Measurements from ENCODE around the gene PRR36. TPM values are rescaled to one million over a fixed set of nuclear protein-coding genes. Genes with fewer than 3 reads are reported as not detected.

The PRR36 gene
- total RNA-seq, 2 experiments from 2014 or later: 0.20 TPM; not detected in 1

DNA sequence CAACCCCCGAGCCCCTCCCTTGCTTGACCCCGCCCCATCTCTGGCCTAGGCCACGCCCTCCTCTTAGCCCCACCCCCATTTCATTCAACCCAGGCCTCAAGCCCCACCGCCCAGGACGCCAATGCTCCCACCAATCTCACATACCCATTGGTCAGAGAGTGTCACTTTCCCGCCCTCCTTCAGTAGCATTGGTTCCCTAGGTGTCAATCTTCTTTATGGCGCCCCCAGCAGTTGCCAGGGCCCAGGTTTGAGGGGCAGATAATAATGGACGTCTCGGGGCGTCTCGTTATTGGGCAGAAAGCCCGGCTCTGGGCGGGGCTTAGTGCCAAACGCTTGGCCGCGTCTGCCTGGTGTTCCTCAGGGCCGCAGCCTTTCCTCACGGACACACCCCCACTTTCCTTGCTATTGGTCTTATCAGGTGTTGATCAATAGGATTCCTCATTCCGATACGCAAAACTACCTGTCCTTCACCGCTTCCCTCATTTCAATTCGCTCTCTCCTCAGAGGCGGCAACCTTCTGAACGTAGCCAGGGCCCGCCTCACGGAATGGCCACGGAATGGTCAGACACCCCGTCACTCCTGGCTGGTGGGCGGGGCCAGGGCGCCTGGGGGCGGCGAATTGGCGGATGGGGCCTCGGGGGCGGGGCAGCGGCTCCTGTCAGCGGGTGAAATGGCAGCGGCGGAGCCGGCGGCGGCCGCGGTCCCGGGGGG, 44.5 kb downstream of the PRR36 start, which contains the start of gene EVI5L:
EVI5L (plus strand) TSS at position 658 of the 711 bp plus-strand sequence. CDS start 16,325 bp downstream, outside the sequence.
- Mint-ChIP-seq H3K4me1 (ENCODE audit: low read depth) (peaks cover 14% of the 10 kb centered on the region), H3K36me3 (ENCODE audit: low read depth) (no peaks in the 10 kb centered on the region), H3K27me3 (peaks cover 3% of the 10 kb centered on the region), H3K4me3 (peak within 1 kb of the TSS; percentile 82), H3K27ac (peak within 1 kb of the TSS; percentile 88), H3K9me3 (no peaks in the 10 kb centered on the region)
- CTCF ChIA-PET: interaction anchor here (1.2 to 2.1 kb wide), 4 partner anchors 24 to 173 kb away, joined by 3 to 5 read pairs (median 4); partner anchors contain the start of gene TRAPPC5
- TF ChIP-seq, protein P1, sequence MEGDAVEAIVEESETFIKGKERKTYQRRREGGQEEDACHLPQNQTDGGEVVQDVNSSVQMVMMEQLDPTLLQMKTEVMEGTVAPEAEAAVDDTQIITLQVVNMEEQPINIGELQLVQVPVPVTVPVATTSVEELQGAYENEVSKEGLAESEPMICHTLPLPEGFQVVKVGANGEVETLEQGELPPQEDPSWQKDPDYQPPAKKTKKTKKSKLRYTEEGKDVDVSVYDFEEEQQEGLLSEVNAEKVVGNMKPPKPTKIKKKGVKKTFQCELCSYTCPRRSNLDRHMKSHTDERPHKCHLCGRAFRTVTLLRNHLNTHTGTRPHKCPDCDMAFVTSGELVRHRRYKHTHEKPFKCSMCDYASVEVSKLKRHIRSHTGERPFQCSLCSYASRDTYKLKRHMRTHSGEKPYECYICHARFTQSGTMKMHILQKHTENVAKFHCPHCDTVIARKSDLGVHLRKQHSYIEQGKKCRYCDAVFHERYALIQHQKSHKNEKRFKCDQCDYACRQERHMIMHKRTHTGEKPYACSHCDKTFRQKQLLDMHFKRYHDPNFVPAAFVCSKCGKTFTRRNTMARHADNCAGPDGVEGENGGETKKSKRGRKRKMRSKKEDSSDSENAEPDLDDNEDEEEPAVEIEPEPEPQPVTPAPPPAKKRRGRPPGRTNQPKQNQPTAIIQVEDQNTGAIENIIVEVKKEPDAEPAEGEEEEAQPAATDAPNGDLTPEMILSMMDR (IDR thresholded peaks at IDR 0.05): no peak
- POLR2A ChIA-PET: interaction anchor here (1.5 kb wide), 1 partner anchor 32 kb away, joined by 4 read pairs; no protein-coding TSS in a partner anchor
- peak; percentile 88 for ATAC-seq
- DNase-seq: peak; percentile 99
- intact Hi-C loops (cut with micrococcal nuclease): no loop called here

DNA sequence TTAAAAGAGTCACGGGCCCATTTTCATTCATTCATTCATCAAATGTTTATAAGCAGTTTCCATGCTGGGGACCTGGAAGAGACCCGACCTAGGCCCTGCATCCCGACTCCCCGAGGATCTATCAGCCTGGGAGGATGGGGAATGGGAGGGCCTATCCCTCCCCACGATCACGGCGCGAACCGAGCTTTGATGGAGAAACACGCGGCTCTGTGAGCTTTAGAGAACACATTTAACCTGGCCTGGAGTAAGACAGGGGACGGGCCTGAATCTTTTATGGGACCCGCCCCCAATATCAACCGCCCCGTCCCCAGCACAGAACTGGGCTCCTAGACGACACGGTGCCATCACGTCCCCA, 45.0 kb downstream of the PRR36 start:
- DNase-seq: no peak
- intact Hi-C loops (cut with micrococcal nuclease): no loop called here
- H3K9me3 Mint-ChIP-seq: no peaks in the 10 kb centered on the region

DNA sequence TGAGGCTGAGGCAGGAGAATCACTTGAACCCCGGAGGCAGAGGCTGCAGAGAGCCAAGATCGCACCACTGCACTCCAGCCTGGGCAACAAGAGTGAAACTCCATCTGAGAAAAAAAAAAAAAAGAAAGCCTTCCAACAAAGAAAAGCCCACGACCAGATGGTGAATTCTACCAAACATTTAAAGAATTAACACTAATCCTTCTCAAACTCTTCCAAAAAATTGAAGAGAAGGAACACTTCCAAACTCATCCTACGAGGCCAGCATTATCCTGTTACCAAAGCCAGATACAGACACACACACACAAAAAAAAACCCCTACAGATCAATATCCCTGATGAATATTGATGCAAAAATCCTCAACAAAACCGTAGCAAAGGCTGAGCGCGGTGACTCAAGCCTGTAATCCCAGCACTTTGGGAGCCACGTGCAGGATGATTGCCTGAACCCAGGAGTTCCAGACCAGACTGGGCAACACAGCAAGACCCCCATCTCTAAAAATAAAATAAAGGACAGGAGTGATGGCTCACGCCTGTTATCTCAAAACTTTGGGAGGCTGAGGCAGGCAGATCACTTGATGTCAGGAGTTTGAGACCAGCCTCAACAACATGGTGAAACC, 50.4 kb downstream of the PRR36 start:
- no peaks in the 10 kb centered on the region for H3K36me3 Mint-ChIP-seq (ENCODE audit: low read depth)
- POLR2A ChIA-PET: no interaction called here
- peaks cover under 1% of the 10 kb centered on the region for H3K4me1 Mint-ChIP-seq (ENCODE audit: low read depth)
- TF ChIP-seq, protein P1 (IDR thresholded peaks at IDR 0.05): no peak
- peaks cover 26% of the 10 kb centered on the region for H3K27me3 Mint-ChIP-seq
- H3K9me3 Mint-ChIP-seq: peaks cover under 1% of the 10 kb centered on the region
- intact Hi-C loops (cut with micrococcal nuclease): no loop called here
- no peak for DNase-seq
- no peak for ATAC-seq
- H3K4me3 Mint-ChIP-seq: no peak overlapping the region
- no peak overlapping the region for H3K27ac Mint-ChIP-seq
- CTCF ChIA-PET: no interaction called here

More for the DNA sequence above, 45.0 kb downstream of the PRR36 start:
- ChIA-PET POLR2A (interaction anchor here (1.5 kb wide), 1 partner anchor 32 kb away, joined by 4 read pairs; no protein-coding TSS in a partner anchor), CTCF (interaction anchor here (1.2 to 2.1 kb wide), 3 partner anchors 24 to 148 kb away, joined by 3 to 5 read pairs (median 3); partner anchors contain the start of gene TRAPPC5)
- Mint-ChIP-seq H3K27me3 (peaks cover 3% of the 10 kb centered on the region), H3K36me3 (ENCODE audit: low read depth) (no peaks in the 10 kb centered on the region), H3K27ac (peak overlapping the region; percentile 88), H3K4me1 (ENCODE audit: low read depth) (peaks cover 14% of the 10 kb centered on the region), H3K4me3 (peak overlapping the region; percentile 82)
- ATAC-seq: no peak
- TF ChIP-seq, protein P1 (IDR thresholded peaks at IDR 0.05): no peak

DNA sequence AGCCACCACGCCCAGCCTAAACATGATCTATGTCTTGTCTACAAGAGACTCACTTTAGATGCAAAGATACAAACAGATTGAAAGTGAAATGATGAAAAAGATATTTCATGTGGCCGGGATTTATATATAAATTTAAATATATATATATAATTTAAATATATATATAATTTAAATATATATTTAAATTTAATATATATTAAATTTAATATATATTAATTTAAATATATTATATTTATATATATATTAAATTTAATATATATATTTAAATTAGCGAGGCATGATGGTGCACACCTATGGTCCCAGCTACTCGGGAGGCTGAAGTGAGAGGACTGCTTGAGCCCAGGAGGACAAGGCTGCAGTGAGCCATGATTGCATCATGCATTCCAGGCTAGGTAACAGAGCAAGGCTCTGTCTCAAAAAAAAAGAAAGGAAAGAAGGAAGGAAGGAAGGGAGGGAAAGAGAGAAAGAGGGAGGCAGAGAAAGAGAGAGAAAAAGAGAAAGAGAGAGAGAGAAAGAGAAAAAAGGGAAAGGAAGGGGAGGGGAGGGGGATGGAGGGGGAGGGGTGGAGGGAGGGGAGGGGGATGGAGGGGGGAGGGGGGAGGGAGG, 51.2 kb downstream of the PRR36 start:
- no peak for DNase-seq
- ChIA-PET POLR2A (interaction anchor here (1.1 kb wide), 1 partner anchor 31 kb away, joined by 3 read pairs; no protein-coding TSS in a partner anchor), CTCF (no interaction called here)

More for the DNA sequence above, 51.2 kb downstream of the PRR36 start:
- intact Hi-C loops (cut with micrococcal nuclease): no loop called here
- Mint-ChIP-seq H3K9me3 (peaks cover 5% of the 10 kb centered on the region), H3K27ac (no peak overlapping the region), H3K36me3 (ENCODE audit: low read depth) (no peaks in the 10 kb centered on the region), H3K4me1 (ENCODE audit: low read depth) (no peaks in the 10 kb centered on the region), H3K4me3 (no peak overlapping the region), H3K27me3 (peaks cover 30% of the 10 kb centered on the region)
- TF ChIP-seq, protein P1 (IDR thresholded peaks at IDR 0.05): no peak
- no peak for ATAC-seq
